GM18873 (cell line): ENCODE data around the gene PIK3R1.

Experiments used
- ATAC-seq: cut with Tn5 transposase; IDR thresholded peaks from one replicate; pipeline ENCODE4 v1.9.1; 2021; ENCODE audit warnings: mild to moderate bottlenecking, moderate library complexity, moderate number of reproducible peaks; ENCODE audit not compliant: unreplicated experiment, low FRiP score

The PIK3R1 gene

DNA sequence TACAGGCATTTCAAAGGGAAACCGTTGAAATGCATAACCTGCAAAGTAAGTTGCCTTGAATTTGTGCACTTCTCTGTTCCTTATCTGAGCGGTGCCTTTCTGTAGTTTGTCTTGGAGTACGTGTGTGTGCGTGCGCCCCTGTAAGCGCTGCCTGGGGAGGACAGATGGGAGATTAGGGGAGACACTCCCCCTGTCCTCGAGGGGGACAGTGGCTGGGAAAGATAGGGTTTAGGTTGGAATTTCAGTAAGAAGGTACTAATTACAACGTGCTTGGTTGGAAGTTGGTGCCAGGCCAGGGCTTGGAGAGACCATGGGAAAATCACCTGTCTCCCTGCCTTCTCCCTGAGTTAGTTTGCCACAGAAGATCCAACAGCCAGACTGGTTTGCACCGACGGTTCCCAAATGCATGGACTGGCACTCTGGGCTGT, 73.2 kb downstream of the PIK3R1 start:
- ATAC-seq = peak; percentile 21

DNA sequence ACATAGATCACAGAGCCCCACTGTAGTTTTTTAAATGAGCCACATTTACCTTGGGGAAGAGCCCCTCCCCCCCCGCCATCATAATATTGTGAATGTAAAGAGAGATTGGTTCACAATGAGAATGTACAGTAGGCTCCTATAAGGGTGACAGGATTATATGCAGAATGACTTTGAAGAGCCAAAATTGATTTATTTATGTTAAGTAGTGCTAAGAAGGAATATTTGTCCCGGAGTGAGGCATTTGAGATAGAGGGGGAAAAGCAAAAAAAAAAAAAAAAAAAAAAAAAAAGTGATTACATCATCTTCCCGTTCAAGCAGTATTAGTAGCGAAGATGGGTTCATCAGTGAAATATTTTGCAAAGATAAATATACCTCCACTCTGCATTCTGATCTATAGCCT, 73.9 kb downstream of the PIK3R1 start:
- ATAC-seq = no peak

DNA sequence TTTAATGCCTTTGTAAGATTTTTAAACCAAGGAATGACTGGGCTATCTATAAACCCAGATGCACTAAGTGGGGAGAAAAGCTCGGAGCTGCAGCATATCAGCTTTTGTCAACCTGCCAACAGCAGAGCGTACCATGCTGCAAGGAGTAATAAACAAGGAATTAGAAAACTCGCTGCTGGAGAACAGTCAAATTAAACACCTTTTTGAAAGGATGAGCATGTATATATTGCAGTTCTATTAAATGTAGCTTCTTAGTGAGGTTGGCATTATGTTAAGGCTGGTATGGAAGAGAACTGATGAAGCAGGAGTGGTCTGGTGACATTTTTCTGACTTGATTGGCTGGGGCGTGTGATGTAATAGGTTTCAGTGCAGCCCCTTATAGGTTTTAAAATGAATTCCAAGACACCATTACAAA, 74.7 kb downstream of the PIK3R1 start:
- ATAC-seq = no peak

DNA sequence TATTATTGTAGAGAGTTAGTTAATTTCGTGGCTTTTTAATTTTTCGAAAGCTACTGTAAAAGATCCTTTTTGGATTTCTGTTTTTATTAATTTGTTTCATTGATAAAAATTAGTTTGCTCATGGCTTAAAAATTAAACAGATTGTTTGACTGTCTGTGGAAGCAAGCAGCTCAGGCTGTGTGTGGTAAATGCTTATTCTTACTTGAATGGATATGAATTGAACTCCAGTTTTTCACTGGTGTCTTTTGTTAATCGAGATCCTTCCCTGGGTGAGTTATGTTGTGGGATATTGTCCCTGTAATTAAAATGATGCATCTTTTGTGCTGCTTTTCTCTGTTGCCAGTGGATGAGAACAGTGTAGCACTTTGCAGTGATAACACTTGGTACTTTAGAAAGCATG, 75.3 kb downstream of the PIK3R1 start:
- no peak for ATAC-seq

DNA sequence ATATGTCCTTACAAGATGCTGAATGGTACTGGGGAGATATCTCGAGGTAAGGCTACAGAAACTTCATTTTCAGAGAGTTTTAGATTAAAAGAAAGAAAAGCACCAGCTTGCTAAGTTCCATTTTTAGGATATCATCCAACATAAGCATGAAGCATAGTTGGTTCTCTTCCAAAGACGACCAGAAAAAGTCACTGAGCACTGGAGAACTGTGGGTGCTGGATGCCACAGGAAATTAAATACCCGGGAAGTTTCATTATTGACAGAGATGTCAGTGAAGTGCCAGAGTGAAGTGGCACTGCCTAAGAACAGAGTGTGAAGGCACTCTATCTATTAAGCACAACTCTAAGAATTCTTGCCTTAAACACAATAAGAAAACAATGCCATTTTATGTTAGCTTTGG, 76.8 kb downstream of the PIK3R1 start:
- no peak for ATAC-seq

DNA sequence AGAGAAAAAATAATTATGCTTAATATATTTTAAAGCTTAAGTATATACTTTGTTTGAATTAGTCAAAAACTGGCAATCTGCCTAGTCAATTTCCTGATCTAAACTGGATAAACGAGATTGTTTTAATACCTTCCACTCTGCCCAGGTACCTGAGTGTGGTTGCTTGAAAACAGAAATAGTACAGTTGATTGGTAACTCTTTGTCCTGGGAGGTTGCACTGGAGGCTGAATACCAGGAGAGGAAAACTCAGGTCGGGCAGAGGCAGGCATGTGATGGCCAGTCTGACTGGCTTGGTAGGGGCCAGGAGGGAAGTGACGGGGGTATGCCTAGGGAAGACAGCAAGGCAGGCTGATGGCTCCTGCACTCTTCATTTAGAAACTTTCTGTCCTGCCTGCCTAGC, 80.2 kb downstream of the PIK3R1 start:
- ATAC-seq = no peak

DNA sequence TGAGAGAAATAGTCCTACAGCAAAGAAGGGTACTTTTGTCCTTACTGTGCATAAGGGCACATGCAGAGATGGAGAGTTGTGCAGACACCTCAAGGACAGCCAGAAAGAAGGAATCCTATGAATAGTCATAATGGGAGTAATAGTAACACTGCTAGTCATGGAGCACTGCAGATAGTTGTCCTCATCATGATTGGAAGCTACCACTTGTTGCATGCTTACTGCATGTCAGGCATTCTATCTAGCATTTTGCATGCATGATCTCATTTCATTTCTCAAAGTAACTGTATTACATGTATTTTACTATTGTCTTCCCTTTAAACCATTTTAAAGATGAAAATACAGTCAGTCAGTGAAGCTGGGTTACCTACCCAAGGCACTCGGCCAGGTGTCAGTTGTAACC, 81.3 kb downstream of the PIK3R1 start:
- no peak for ATAC-seq

DNA sequence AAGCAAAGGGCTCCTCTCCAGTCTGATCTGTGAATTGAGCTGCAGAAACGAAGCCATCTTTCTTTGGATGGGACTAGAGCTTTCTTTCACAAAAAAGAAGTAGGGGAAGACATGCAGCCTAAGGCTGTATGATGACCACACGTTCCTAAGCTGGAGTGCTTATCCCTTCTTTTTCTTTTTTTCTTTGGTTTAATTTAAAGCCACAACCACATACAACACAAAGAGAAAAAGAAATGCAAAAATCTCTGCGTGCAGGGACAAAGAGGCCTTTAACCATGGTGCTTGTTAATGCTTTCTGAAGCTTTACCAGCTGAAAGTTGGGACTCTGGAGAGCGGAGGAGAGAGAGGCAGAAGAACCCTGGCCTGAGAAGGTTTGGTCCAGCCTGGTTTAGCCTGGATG, 82.1 kb downstream of the PIK3R1 start:
- ATAC-seq = no peak

DNA sequence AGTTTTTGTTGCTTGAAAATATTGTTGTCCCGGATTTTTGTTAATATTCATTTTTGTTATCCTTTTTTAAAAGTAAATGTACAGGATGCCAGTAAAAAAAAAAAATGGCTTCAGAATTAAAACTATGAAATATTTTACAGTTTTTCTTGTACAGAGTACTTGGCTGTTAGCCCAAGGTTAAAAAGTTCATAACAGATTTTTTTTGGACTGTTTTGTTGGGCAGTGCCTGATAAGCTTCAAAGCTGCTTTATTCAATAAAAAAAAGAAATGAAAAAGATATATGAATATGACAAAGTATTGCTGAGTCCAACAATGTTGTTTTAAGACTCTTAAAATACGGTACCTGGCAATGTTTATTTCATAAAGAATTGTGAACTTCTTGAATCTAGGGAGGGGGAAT, 82.9 kb downstream of the PIK3R1 start:
- ATAC-seq = no peak

DNA sequence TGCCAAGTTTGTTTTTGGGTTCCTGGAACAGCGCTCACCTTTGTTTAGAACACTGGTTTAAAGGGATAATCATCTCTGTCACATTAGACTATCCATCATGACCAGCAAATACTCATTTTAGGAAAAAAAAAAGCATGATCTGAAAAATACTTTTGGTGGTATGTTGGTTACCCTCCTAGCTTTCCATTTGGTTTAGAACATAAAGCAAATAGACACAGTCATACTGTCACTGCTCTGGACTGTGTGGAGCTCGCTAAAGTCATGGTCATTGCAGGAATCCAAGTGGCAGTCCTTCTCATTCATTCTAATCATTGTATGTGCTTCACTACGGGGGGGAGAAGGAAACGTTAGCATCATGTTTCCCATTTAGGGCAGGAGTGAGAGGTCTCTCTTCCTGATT, 83.5 kb downstream of the PIK3R1 start:
- no peak for ATAC-seq

DNA sequence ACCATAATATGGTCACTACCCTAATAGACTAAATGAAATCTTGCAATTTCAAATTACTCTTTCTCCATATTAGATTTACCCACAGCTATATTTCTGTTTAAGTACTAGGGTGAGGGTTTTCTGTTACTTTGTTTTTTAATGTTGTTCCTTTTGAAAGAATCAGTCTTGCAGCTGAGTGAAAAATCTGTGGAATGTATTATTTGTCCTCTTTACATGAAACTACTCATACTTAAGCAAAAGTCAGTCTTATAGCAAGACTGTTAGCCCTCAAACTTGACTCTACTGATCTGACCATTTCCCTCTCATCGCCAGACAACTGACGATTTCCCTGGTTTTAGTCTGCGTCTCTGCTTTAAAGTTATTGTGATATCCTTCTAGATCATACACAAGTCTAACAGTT, 84.0 kb downstream of the PIK3R1 start:
- no peak for ATAC-seq

DNA sequence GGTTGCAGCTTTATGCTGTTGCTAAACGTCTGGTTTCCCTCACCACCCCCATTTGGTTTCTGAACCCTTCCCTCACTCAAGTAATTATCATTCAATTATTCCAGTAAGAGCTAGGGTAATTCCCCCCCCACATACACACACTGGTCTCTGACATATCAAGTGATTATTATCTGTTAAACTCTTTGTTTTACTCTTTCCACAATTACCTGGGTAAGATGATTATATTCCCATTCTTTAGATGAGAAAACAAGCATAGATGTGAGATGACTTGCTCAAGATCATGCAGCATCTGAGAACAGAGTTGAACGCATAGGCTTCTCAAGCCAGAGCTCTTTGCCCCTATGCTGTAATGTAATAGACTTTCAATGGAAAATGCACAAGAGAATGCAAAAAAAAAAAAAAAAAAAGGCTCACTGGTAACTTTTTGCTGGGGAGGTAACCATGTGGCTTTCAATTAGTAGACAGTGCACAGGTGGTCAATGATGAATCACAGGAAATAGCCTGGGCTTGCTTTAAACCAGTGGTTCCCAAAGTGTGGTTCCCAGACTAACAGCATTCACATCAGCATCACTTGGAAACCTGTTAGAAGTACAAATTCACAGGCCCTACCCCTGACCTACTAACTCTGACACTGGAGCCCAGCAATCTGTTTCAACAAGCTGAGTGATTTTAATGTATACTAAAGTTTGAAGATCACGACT, 87.6 kb downstream of the PIK3R1 start:
- peak; percentile 51 for ATAC-seq

DNA sequence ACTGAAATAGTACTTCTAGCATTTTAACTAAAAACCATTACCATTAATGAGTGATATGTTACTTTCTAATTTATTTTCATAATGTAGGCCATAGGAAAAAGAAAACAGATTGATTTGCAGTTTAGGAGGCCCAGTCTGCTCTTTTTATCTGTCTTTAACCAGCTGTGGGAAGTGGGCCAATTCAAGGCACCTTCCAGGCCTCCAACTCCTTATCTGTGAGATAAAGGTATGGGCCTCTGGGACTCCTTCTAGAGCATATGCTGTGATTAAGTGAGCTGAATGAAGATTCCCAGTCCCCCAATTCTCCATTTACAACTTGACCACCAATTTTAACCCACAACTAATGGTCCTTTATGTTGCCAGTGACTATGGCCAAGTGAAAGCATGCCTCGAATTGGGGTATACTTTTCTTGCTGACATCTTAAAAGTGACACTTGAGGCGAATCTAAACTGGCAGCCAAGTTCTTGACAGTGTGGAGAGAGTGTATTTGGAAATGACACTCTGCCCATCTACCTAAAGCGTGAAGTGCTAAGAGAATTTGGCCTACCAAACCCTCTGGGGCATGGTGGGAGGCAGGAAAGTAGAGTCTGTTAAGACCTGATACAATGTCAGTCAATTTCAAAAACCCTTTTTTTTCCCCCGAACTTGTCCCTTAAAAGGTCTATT, 88.3 kb downstream of the PIK3R1 start:
- no peak for ATAC-seq

DNA sequence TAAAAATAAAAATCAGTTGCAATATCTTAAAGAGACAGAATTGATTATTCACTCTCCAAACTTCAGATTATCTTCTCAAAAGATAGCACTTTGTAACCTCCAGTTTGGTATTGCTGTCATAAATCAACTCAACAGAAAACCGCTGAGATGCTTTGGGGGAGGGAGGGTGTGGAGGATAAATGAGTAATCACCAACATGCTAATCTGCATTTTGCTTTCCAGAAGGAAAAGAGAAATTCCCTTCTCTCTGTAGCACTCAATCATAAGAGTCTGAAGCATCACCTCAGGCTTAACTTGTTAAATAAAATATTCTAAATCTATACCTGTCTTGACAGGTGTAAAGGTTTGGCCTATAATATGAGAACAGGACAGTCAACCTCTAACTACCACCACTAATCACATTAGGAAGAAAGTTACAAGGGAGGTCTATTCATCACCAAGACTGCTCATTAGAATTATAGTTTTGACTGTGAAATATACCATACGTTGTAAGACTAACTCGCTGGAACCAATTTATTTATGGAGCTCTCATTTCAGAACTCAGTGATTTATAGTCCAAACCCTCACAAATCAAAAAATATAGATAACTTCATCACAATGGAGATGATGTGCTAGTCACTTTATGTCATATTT, 89.0 kb downstream of the PIK3R1 start:
- no peak for ATAC-seq

DNA sequence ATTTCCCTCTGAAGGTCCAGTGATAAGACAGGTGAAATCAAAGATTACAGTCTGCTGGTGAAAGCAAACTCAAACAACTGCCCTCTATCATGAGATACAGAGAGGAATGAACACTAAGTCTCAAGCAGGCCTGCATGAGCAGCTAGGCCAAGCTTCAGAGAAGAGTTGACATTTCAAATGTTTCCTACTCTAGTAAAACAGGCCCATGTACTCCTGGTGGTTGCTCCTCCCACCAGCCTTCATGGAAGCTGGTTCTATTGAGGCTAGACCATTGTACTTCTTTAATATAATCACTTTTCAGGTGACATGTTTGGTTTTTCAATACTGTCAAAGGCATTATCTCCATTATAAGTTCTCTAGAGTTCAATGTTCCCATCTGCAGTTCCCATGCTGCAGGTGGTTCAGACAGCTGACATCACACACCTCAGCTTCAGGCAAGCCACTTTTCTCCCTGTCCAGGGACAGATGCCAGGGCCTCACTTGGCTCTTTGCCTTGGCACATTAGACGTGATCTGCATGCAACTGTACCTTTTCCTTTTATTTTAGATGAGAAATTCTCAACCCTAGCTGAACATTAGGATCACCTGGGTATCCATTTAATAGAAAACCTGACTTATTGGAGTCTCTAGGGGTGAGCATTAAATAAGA, 89.8 kb downstream of the PIK3R1 start:
- ATAC-seq = no peak

DNA sequence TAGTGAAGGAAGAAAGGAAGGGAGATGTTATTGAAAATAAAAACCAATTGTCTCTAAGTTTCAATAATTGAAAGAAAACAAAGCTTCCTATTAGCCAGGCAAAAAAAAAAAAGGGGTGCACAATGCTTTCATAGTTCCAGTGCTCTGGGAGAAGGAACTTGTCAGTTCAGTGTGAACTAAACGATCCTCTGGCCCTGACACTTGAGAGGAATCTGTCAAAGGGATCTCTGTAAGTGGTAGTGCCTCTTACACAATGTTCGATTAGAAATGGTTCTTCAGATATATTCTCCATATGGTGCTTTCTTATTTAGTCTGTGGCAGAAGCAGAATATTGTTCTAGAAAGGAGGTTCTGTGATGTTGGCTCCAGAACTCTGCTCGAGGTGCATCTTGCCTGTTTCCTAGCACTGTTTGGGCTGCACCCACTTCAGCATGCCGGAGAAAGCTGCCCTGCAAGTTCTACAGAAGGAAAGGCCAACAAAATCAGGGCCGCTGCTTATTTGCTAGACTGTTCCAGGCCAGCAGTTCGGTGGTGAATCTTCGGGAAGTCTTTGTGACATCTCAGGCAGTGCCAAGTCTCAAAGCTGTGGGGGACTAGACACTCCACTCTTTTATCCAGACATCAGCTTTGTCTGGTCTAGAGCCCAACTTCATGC, 90.9 kb downstream of the PIK3R1 start:
- no peak for ATAC-seq

DNA sequence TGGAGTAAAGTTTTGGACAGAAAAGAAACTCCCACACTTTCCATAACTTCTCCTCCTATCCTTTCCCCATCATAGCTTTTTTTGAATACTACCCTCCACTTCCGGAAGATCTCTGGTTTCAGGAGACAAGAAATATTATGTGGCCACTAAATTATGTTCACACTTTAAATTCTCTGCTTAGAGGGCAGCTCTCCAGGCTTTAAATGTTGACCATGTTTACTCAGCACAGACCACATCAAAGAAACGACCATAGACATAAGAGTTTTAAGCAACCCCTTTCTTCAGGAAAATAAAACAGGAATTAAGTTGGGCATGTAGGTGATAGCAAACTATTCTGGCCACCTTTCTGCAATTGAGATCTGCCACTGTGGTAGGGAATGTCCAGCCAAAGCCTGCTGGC, 97.8 kb downstream of the PIK3R1 start:
- no peak for ATAC-seq

DNA sequence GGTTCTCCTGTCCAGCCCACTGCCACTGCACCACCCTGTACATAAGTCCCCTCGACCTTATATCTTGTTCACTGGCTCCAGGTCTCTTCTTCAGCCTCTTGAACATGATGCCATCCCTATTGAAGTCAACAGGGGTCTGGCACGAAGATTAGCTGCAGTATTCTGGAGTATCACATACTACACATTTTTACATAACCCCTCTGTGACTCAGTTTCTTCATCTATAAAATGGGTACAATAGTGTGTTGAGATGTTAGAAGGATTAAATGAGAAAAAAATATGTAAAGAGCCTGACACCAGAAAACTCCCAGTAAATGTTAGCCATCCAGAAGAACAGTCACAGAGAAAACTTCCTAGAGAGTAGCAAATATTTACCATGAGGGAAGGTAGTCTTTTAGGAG, 98.9 kb downstream of the PIK3R1 start:
- ATAC-seq = no peak

DNA sequence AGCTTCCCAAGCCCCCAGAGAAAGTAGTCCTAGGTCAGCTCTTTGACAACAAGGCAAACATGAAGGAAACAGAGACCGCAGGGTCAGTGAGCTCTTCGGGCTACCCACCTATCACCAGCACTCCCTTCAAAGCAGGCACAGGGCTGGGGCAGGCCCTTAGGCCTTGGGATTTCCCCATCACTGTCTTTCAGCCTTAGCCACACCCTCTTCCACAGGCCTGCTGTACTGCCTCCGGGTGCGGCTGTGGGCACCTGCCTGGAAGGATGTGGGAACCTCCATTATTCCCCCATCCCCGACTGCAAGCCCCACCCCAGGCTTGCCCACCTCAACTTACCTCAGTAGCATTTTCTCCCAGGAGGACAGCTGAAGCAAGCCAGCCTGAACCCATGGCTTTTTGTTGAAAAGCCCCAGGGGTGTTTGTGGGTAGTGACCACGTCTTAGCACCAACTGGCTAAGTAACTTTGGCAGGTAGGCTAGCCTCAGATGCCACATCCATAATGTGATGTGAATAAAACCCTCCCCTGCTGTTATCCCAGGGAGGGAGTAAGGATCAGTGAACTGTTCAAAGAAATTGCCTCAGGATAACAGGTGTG, 100.2 kb downstream of the PIK3R1 start:
- ATAC-seq = peak; percentile 94

DNA sequence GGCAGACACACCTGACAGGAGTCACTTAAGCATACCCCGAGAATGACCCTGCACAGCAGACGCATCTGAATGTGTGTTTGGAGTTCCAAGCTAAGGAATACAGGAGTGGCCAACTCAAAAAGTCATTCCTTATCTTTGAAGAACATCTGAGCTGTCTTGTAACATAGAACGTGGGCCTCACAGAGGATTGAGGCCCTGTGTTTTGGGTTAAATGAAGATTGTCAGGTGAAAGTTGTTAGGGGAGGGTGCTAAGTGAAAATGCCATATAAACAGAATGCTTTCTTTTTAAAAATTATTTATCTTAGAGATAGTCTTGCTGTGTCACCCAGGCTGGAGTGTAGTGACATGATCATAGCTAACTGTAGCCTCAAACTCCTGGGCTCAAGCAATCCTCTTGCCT, 100.9 kb downstream of the PIK3R1 start:
- no peak for ATAC-seq

DNA sequence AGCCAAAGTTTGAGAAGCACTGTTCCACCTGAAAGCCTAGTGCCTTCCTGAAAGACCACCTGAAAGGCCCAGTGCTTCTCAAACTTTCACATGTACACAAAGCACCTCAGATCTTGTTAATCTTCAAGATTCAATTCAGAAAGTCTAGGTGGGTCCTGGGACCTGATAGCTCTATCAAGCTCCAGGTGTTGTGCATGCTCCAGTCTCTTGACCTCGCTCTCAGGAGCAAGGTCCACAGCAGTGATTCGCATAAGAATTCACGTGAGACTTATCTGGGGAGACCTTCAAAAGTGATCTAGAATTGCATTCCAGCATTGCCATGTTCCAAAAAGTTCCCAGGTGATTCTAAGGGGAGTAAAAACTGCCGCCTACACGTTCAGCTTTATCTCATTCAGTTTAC, 102.1 kb downstream of the PIK3R1 start:
- no peak for ATAC-seq
